GM12875 (cell line): ENCODE data around the gene PLEKHG2.

Experiments
- H3K4me3 ChIP-seq: one replicate; pipeline ENCODE4 v1.5.1; 2011; ENCODE audit warnings: low read depth, low read length, control low read depth
- CTCF ChIP-seq: IDR thresholded peaks from 2 replicates; pipeline ENCODE4 v1.5.1; 2011; ENCODE audit warnings: low read depth, mild to moderate bottlenecking, control low read depth, inconsistent platforms, low read length, moderate library complexity, borderline replicate concordance; ENCODE audit not compliant: insufficient read depth

PLEKHG2 gene

GRCh38 chr19:39408392-39409207 lies 3.9 kb upstream of the PLEKHG2 start:
- no peak for TF ChIP-seq CTCF
- H3K4me3 ChIP-seq, result peak overlapping the region; percentile 95

- peak overlapping the region; percentile 95 for H3K4me3 ChIP-seq
- no peak for TF ChIP-seq CTCF
Observed at GRCh38 chr19:39409208-39410016, 3.1 kb upstream of the PLEKHG2 start.

- H3K4me3 ChIP-seq, result peak overlapping the region; percentile 58
- TF ChIP-seq CTCF, result no peak
Observed at GRCh38 chr19:39410017-39410830, 2.2 kb upstream of the PLEKHG2 start.

- H3K4me3 ChIP-seq, result no peak overlapping the region
- TF ChIP-seq CTCF, result no peak
Observed at GRCh38 chr19:39410831-39411080, 1.7 kb upstream of the PLEKHG2 start.

GRCh38 chr19:39411081-39411831 lies 1.2 kb upstream of the PLEKHG2 start:
- no peak overlapping the region for H3K4me3 ChIP-seq
- TF ChIP-seq CTCF, result no peak

GRCh38 chr19:39411832-39412099 lies 703 bp upstream of the PLEKHG2 start:
- no peak overlapping the region for H3K4me3 ChIP-seq
- TF ChIP-seq CTCF, result peak; percentile 82
